Eye (tissue), 1 donor: ENCODE results near the gene SEMA4F.
"Not testable (repeated sequence)": the region's sequence is repeated elsewhere in the genome, so short reads cannot be mapped to it uniquely, and the experiment has no call there.

Experiments used
- DNase-seq: peaks from one replicate; pipeline ENCODE4 v3.0.0-alpha.2; 2015

The SEMA4F gene

GRCh38 chr2:74653985-74654882 lies at the start of gene SEMA4F:
TSS of gene SEMA4F (plus strand) at chr2:74654247. CDS start at chr2:74654377, 130 bp downstream.
- DNase-seq = peak; percentile 98

- DNase-seq = no peak
Observed at GRCh38 chr2:74606927-74607326, 47.1 kb upstream of the SEMA4F start.

GRCh38 chr2:74617122-74617521 lies 36.9 kb upstream of the SEMA4F start:
- no peak for DNase-seq

GRCh38 chr2:74618410-74619083 lies 35.5 kb upstream of the SEMA4F start:
- no peak for DNase-seq

- DNase-seq = no peak
Observed at GRCh38 chr2:74619651-74620297, 34.3 kb upstream of the SEMA4F start.

- no peak for DNase-seq
Observed at GRCh38 chr2:74620671-74621070, 33.4 kb upstream of the SEMA4F start.

- no peak for DNase-seq
Observed at GRCh38 chr2:74625658-74626425, 28.2 kb upstream of the SEMA4F start.

- no peak for DNase-seq
Observed at GRCh38 chr2:74628538-74629105, 25.4 kb upstream of the SEMA4F start.

GRCh38 chr2:74630454-74630853 lies 23.6 kb upstream of the SEMA4F start:
- DNase-seq = not testable (repeated sequence)

GRCh38 chr2:74632209-74632938 lies 21.7 kb upstream of the SEMA4F start:
- no peak for DNase-seq

GRCh38 chr2:74632939-74633312 lies 21.1 kb upstream of the SEMA4F start:
- DNase-seq = no peak

GRCh38 chr2:74639550-74639949 lies 14.5 kb upstream of the SEMA4F start:
- no peak for DNase-seq

GRCh38 chr2:74645344-74645743 lies 8.7 kb upstream of the SEMA4F start:
- no peak for DNase-seq

- no peak for DNase-seq
Observed at GRCh38 chr2:74646201-74646600, 7.8 kb upstream of the SEMA4F start.

GRCh38 chr2:74646834-74647482 lies 7.1 kb upstream of the SEMA4F start:
- DNase-seq = peak; percentile 16

- DNase-seq = no peak
Observed at GRCh38 chr2:74648009-74648443, 6.0 kb upstream of the SEMA4F start, which contains the start of gene M1AP. TSS of gene M1AP (minus strand) at chr2:74648330. CDS start at chr2:74640275, 8,055 bp downstream.

GRCh38 chr2:74653589-74653984 lies 460 bp upstream of the SEMA4F start:
- DNase-seq = no peak

GRCh38 chr2:74655579-74655978 lies 1.5 kb downstream of the SEMA4F start:
- no peak for DNase-seq

GRCh38 chr2:74658516-74658915 lies 4.5 kb downstream of the SEMA4F start:
- DNase-seq = no peak

- no peak for DNase-seq
Observed at GRCh38 chr2:74659462-74659861, 5.4 kb downstream of the SEMA4F start.

GRCh38 chr2:74668087-74668486 lies 14.0 kb downstream of the SEMA4F start:
- no peak for DNase-seq
